ENCODE results near the gene PORCN. TPM values are rescaled to one million over a fixed set of nuclear protein-coding genes. Genes with fewer than 3 reads are reported as not detected.

The PORCN gene
- 17.0 to 19.5 TPM (median 17.9 TPM) in 5 replicates for total RNA-seq (2022; extraction: Qiagen RNA extraction; ENCODE audit: low read depth)

GRCh38 chrX:48508400-48509244 is at the start of gene PORCN:
TSS of gene PORCN (plus strand) at chrX:48508992. CDS start at chrX:48509821, 829 bp downstream.

DNA sequence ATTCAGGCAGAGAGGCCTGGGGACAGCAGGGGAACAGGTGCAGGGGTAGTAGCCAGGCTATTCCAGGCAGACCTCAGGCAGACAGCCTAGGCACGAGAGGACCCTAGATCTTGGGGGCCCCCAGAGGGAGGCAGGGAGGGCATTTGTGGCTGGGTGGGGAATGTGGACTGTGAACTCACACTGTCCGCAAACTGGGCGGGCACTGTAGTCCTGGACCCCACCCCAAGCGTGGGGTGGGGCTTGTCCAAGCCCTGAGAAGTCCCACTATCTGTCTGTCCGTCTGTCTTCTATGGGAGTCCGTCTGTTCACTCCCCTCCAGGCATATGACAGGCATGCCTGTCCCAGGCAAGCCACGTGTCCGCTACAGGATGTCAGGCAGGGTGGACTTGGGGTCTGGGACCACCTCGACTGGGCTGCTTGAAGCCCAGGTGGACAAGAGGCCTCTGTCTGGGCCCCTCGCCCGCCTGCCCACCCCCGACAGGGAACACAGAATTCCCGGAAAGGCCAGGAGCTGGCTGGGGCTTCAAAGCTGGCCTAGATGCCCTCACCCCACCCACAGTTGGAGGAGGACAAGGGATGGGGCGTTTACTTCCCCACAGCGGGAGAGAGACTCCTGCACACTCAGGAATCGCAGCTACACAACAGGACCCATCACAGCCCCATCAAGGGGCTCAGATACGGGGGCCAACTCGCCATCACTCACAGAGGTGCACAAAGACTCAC is 38.5 kb upstream of the PORCN start, which contains the start of gene SLC38A5:
Gene SLC38A5, minus strand, starts transcription at position 151 of the 723 bp plus-strand sequence. CDS start 2,336 bp downstream, outside the sequence.

GRCh38 chrX:48475774-48476577 is 32.8 kb upstream of the PORCN start, which contains the start of gene FTSJ1:
TSS of gene FTSJ1 (plus strand) at chrX:48476199. CDS start at chrX:48478048, 1,849 bp downstream.

GRCh38 chrX:48521353-48522243 is 12.8 kb downstream of the PORCN start, which contains the start of gene EBP:
TSS of gene EBP (plus strand) at chrX:48521808. CDS start at chrX:48523772, 1,964 bp downstream.

GRCh38 chrX:48539345-48540027 is 30.7 kb downstream of the PORCN start, which contains the start of gene TBC1D25:
TSS of gene TBC1D25 (plus strand) at chrX:48539714. CDS start at chrX:48539798, 84 bp downstream.

Other genes starting within 250 kb of the PORCN start
- not detected in 5 replicates for gene SSX3, start 152.3 kb upstream of the PORCN start, total RNA-seq (2022; extraction: Qiagen RNA extraction; ENCODE audit: low read depth)
- not detected in 5 replicates for gene SSX4, start 125.5 kb upstream of the PORCN start, total RNA-seq (2022; extraction: Qiagen RNA extraction; ENCODE audit: low read depth)
- gene SSX4B, start 97.0 kb upstream of the PORCN start, total RNA-seq (2022; extraction: Qiagen RNA extraction; ENCODE audit: low read depth): not detected in 5 replicates
- 0.12 to 0.26 TPM (median 0.19 TPM) in 4 of 5 replicates, not detected in the other for gene SLC38A5, start 38.7 kb upstream of the PORCN start, total RNA-seq (2022; extraction: Qiagen RNA extraction; ENCODE audit: low read depth)
- 68.3 to 77.6 TPM (median 74.2 TPM) in 5 replicates for gene FTSJ1, start 32.8 kb upstream of the PORCN start, total RNA-seq (2022; extraction: Qiagen RNA extraction; ENCODE audit: low read depth)
- gene EBP, start 12.8 kb downstream of the PORCN start, total RNA-seq (2022; extraction: Qiagen RNA extraction; ENCODE audit: low read depth): 125 to 160 TPM (median 145 TPM) in 5 replicates
- 10.0 to 11.4 TPM (median 11.0 TPM) in 5 replicates for gene TBC1D25, start 30.7 kb downstream of the PORCN start, total RNA-seq (2022; extraction: Qiagen RNA extraction; ENCODE audit: low read depth)
- 331 to 470 TPM (median 392 TPM) in 5 replicates for gene RBM3, start 65.5 kb downstream of the PORCN start, total RNA-seq (2022; extraction: Qiagen RNA extraction; ENCODE audit: low read depth)
- 59.3 to 82.9 TPM (median 81.7 TPM) in 5 replicates for gene WDR13, start 88.5 kb downstream of the PORCN start, total RNA-seq (2022; extraction: Qiagen RNA extraction; ENCODE audit: low read depth)
- 0.15 to 0.34 TPM (median 0.19 TPM) in 5 replicates for gene WAS, start 174.8 kb downstream of the PORCN start, total RNA-seq (2022; extraction: Qiagen RNA extraction; ENCODE audit: low read depth)
- 18.8 to 23.2 TPM (median 21.9 TPM) in 5 replicates for gene SUV39H1, start 187.7 kb downstream of the PORCN start, total RNA-seq (2022; extraction: Qiagen RNA extraction; ENCODE audit: low read depth)

Measured in A549 treated with GW870086 at 1 μM for 4 hours (cell line).